ENCODE results near the gene WNT3A.
"Not testable (repeated sequence)": the region's sequence is repeated elsewhere in the genome, so short reads cannot be mapped to it uniquely, and the experiment has no call there.

Gene WNT3A

DNA sequence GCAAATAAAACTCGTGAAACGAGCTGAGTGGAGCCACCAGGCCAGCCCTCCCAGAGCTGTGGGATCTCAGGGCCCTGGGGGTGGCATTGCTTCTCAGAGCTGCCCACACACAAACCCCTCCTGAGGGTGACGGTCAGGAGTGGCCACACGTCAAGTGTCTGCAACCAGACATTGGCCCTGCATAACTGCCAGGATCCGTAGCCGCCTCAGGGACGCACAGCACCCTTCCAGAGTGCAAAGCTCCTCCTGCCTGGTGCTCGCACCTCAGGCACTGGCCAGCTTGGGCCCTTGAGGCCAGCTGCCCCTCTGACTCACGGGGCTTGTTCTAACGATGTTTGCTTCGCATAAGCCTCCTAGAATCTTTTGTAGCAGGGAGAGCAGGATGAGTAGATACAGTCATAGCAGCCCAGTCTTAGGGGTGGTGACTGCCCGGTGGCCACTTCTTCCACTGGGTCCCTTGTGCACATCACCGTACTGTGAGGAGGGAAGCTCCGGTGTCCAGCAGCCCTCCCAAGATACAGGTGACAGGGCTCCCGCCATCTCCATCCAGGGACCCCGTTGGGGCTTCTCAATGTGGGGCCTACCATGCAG lies 5.0 kb downstream of the WNT3A start:
- DNase-seq (ENCODE audit: low read depth in 2 of 2), result no peak

DNA sequence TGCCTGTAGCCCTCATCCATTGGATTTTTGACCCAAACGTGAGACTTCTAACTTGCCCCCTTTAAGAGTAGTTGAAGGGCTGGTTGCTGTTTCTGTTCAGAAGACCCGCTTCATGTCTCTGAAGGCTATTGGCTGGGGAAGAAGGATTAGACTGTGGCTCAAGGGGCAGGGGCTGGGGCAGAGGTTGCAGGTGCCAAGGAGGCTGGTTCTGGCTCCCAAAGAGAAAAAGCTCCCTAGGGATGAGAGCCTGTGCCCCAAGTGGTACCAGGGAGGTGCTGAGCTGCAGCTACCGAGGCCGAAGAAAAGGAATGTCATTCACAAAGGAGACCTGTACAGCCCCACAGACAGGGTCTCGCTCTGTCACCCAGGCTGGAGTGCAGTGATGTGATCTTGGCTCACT lies 5.8 kb downstream of the WNT3A start:
- no peak for DNase-seq (ENCODE audit: low read depth in 2 of 2)

DNA sequence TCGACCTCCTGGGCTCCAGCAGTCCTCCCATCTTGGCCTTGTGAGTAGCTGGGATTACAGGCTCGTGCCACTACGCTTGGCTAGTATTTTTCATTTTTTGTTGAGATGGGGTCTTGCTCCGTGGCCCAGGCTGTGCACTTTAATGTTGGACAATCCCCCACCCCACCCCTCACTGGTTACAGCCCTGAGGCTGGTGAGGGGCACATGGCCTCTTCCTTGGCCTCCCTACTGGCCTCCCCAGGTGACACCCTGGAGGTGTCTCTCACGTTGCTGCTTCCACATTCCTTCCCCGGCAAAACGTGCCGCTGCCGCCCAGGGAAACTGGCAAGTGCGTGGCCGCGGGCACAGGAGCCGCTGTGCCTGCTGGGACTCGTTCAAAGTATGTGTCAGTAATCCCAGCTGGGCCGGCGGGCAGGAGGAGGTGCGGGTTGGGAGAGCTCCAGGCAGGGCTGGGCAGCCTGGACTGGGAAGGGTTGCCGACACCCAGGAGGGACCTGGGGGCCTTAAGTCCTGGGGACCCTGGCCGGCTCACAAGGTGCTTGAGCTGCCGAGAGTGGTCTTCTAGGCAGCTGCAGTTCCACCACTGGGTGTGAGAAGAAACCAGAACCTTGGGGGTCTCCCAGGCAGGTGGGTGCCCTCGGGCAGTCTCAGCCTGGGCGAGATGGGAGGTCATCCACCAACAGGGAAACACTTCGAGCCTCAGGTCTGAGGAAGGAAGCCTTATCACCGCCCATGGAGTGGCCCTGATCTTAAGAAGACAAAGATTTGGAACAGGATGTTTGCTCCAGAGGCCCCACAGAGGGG lies 6.5 kb downstream of the WNT3A start:
- no peak for DNase-seq (ENCODE audit: low read depth in 2 of 2)

DNA sequence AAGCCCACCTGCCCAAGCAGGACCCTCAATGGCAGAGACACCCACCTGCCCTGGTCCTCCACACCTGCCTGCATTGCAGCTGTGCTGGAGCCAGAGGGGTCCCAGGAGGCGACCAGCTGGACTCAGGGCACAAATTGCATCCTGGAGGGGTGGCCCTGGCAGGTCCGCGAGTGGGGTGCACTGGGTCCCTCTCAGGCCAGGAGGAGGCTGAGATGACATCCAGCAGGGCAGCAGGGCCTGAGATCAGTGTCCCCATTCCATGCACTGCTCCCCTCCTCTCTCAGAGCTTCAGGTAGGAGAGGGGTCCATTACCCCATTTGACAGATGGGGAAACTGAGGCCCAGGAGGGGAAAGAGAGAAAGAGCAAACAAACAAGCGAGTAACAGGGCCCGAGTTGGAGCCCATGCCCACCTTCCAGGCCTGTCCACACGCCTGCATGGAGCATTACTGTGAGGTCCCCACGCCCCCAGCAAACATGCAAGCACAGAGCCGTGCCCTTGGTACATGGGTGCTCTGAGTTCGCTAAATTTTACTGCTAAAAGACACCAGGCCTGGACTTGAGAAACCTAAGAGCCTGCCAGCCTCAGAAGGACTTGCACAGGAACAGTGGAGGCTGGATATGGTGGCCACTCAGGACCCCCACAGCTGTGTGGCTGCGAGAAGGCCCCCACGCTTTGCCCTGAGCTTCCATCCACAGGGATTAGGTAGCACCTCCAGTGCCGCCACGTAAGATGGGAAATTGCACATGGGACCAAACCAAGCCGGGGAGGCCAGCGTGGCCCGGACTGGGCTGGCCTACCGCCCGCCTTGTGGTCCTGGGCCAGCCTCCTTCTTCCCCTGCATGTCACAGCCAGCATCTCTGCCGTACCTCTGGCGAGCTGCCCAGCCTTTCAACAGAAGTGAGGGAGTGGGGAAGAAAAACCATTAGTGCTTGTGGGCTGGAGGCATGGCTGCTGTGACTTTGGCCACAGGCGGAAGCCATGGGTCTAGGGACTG lies 7.4 kb downstream of the WNT3A start:
- no peak for DNase-seq (ENCODE audit: low read depth in 2 of 2)

- DNase-seq (ENCODE audit: low read depth in 2 of 2), result no peak
Measured at GRCh38 chr1:228015276-228016180, 8.7 kb downstream of the WNT3A start.

- DNase-seq (ENCODE audit: low read depth in 2 of 2), result no peak
Measured at GRCh38 chr1:228016181-228016510, 9.3 kb downstream of the WNT3A start.

DNA sequence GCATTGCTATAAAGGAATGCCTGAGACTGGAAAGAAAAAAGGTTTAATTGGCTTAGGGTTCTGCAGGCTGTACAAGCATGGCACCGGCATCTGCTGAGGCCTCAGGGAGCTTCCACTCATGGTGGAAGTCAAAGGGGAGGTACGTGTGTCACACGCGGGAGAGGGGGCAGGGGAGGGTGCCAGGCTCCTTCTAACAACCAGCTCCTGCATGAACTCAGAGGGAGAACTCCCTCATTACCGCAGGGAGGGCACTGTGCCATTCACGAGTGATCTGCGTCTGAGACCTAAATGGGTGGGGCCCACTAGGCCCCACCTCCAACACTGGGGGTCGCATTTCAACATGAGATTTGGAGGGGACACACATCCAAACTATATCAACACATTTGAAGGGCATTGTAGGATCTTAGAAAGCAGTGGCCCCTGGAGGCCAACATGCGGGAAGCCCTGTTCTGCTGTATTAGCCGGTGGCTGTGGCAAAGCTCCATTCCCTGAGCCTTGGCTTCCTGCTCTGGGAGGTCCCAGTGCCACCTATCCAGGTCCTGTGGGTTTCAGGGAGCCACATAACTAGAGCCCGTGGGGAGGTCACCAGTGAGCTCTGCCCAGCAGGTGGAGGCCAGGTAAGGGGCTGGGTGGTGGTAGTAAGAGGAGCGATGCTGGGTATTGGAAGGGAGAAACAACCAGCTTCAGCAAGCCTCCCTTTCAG lies 10.0 kb downstream of the WNT3A start:
- no peak for DNase-seq (ENCODE audit: low read depth in 2 of 2)

DNA sequence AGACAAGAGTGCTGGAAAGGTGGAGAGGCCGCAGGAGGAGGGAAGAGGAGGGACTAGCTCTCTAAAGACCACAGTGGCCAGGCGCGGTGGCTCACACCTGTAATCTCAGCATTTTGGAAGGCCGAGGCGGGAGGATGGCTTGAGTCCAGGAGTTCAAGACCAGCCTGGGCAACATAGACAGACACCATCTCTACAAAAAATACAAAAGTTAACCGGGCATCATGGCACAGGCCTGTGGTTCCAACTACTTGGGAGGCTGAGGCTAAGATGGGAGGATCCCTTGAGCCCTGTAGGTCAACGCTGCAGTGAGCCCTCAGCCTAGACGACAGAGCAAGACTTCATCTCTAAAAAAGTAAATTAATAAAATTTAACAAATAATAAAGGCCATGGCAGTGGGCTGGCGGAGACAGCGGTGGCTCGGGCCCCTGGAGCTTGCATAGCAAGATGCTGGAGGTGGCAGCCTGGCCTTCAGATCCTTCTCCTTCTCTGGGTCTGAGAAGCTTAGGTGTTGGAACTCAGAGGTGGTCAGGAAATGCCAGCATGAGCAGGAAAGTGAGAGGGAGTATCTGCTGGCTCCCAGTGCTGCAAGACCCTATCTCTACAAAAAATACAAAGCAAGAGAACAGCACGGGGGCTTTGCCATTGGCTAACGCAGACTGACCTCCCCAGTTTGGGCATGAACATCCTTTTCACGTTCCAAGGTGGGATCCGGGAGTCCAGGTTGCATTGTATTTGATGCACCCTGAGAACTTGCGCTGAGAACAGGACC lies 10.7 kb downstream of the WNT3A start:
- DNase-seq (ENCODE audit: low read depth in 2 of 2), result no peak

GRCh38 chr1:228018125-228018398 lies 11.3 kb downstream of the WNT3A start:
- DNase-seq (ENCODE audit: low read depth in 2 of 2), result no peak

DNA sequence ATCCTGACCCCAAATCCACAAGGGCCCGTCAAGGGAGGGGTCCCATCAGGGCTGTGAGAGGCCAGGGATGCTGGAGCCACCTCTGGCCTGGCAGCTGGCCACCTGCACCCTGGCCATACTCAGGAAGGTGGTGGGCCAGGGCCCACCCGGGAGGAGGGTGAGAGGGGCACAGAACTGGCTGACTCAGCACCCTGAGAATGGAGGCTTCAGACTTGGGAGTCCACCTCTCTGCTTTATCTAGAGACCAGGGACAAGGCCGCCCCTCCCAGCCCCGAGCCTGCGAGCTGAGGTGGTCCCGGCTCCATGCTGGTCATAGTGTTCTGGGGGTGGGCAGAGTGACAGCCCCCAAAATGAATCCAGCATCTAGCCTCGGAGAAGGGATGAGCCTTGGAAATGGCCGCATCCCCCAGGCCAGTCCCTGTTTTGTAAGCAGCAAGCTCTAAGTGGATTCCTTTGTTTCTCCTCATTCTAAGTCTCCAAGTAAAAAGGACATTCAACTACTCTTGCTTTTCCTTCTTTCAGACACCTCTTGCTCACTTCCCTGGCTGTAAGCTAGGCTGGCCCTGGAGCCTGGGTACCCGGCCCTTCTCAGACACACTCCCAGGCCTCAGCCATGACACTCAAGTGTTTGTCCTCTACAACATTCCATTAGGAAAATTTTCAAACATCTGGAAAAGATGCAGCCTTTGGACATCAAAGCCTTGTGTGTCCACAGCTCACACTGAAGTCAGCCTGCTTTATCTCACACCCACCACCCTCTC lies 12.3 kb downstream of the WNT3A start:
- DNase-seq (ENCODE audit: low read depth in 2 of 2), result no peak

DNA sequence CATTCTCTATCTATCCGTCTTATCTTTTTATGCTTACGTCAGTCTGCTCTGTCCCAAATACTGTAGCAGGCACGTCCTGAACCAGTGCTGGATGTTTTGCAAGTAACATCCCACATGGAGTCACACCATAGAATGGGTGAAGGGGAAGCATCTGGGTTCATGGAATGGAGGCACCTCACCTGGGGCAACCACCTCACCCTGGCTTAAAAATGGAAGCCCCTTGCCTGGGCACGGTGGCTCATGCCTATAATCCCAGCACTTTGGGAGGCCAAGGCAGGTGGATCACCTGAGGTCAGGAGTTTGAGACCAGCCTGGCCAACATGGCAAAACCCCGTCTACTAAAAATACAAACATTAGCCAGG lies 12.9 kb downstream of the WNT3A start:
- not testable (repeated sequence) for DNase-seq (ENCODE audit: low read depth in 2 of 2)

- no peak for DNase-seq (ENCODE audit: low read depth in 2 of 2)
Measured at GRCh38 chr1:228020686-228021354, 14.0 kb downstream of the WNT3A start.

GRCh38 chr1:228021355-228022030 lies 14.7 kb downstream of the WNT3A start:
- no peak for DNase-seq (ENCODE audit: low read depth in 2 of 2)

DNA sequence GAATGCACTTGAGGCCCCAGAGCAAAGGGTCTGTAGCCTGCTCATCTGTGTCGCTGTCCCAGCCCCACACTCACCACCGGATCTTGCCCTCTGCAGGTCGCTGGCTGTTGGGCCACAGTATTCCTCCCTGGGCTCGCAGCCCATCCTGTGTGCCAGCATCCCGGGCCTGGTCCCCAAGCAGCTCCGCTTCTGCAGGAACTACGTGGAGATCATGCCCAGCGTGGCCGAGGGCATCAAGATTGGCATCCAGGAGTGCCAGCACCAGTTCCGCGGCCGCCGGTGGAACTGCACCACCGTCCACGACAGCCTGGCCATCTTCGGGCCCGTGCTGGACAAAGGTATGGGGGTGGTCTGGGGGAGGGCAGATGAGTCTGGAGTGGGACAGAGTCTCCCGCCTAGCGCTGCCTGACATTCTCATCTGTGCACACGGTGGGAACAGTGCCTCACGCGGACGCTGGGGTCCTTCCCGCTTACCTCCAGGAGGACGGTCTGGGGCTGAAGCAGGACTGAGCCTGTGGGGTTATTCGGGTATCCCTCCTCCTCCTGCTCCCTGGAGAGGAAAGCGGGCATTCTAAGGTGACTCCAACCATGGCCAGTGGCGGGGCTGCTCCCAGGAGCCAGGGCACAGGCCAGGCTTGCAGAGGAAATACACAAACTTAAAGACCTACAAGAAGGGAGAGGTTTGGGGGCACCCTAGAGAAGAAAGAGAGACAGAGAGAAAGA lies 15.9 kb downstream of the WNT3A start:
- no peak for DNase-seq (ENCODE audit: low read depth in 2 of 2)

- no peak for DNase-seq (ENCODE audit: low read depth in 2 of 2)
Measured at GRCh38 chr1:228023294-228023639, 16.5 kb downstream of the WNT3A start.

GRCh38 chr1:228029281-228029680 lies 22.5 kb downstream of the WNT3A start:
- DNase-seq (ENCODE audit: low read depth in 2 of 2), result no peak

GRCh38 chr1:228030451-228031201 lies 23.8 kb downstream of the WNT3A start:
- no peak for DNase-seq (ENCODE audit: low read depth in 2 of 2)

Data from activated CD4-positive, alpha-beta T cell treated with anti-CD3 and anti-CD28 coated beads for 24 hours (primary cell).